ENCODE results near the gene FBXL5.

The FBXL5 gene

GRCh38 chr4:15558561-15558960, 96.6 kb downstream of the FBXL5 start:
- no peak for DNase-seq (ENCODE audit: low read depth, low spot score)

- DNase-seq (ENCODE audit: low read depth, low spot score), result no peak
These were observed 97.2 kb downstream of the FBXL5 start for GRCh38 chr4:15557786-15558550.

- DNase-seq (ENCODE audit: low read depth, low spot score), result no peak
These were observed 98.6 kb downstream of the FBXL5 start for GRCh38 chr4:15556511-15557092.
